Measurements from ENCODE around the gene XXYLT1.

The XXYLT1 gene

GRCh38 chr3:195071916-195072820 is 198.8 kb downstream of the XXYLT1 start:
- H3K9me3 ChIP-seq (ENCODE audit: severe bottlenecking), result no peaks in the 10 kb centered on the region
- no peak overlapping the region for H3K4me3 ChIP-seq (ENCODE audit: low read depth, low read length)
- no peaks in the 10 kb centered on the region for H3K36me3 ChIP-seq
- no peak for DNase-seq
- no peaks in the 10 kb centered on the region for H3K27me3 ChIP-seq (ENCODE audit: insufficient read depth, low read depth, severe bottlenecking)
- no peak for TF ChIP-seq CTCF (IDR thresholded peaks at IDR 0.05; ENCODE audit: low read depth, low read length)
- no peak overlapping the region for H3K27ac ChIP-seq

- no peaks in the 10 kb centered on the region for H3K36me3 ChIP-seq
- H3K27me3 ChIP-seq (ENCODE audit: insufficient read depth, low read depth, severe bottlenecking), result no peaks in the 10 kb centered on the region
- DNase-seq, result no peak
- no peak for TF ChIP-seq CTCF (IDR thresholded peaks at IDR 0.05; ENCODE audit: low read depth, low read length)
- H3K27ac ChIP-seq, result no peak overlapping the region
- no peaks in the 10 kb centered on the region for H3K9me3 ChIP-seq (ENCODE audit: severe bottlenecking)
- no peak overlapping the region for H3K4me3 ChIP-seq (ENCODE audit: low read depth, low read length)
Observed at GRCh38 chr3:195071011-195071728, 199.8 kb downstream of the XXYLT1 start.

- no peak for DNase-seq
- H3K27ac ChIP-seq, result no peak overlapping the region
- no peak for TF ChIP-seq CTCF (IDR thresholded peaks at IDR 0.05; ENCODE audit: low read depth, low read length)
- no peaks in the 10 kb centered on the region for H3K9me3 ChIP-seq (ENCODE audit: severe bottlenecking)
- no peak overlapping the region for H3K4me3 ChIP-seq (ENCODE audit: low read depth, low read length)
- no peaks in the 10 kb centered on the region for H3K36me3 ChIP-seq
- no peaks in the 10 kb centered on the region for H3K27me3 ChIP-seq (ENCODE audit: insufficient read depth, low read depth, severe bottlenecking)
Observed at GRCh38 chr3:195070336-195070735, 200.6 kb downstream of the XXYLT1 start.

- no peaks in the 10 kb centered on the region for H3K27me3 ChIP-seq (ENCODE audit: insufficient read depth, low read depth, severe bottlenecking)
- no peaks in the 10 kb centered on the region for H3K36me3 ChIP-seq
- no peak for DNase-seq
- H3K27ac ChIP-seq, result no peak overlapping the region
- no peak for TF ChIP-seq CTCF (IDR thresholded peaks at IDR 0.05; ENCODE audit: low read depth, low read length)
- no peak overlapping the region for H3K4me3 ChIP-seq (ENCODE audit: low read depth, low read length)
- H3K9me3 ChIP-seq (ENCODE audit: severe bottlenecking), result no peaks in the 10 kb centered on the region
Observed at GRCh38 chr3:195069501-195070251, 201.3 kb downstream of the XXYLT1 start.

GRCh38 chr3:195068084-195069080 is 202.6 kb downstream of the XXYLT1 start:
- no peak for DNase-seq

More at GRCh38 chr3:195068084-195069080, 202.6 kb downstream of the XXYLT1 start:
- no peaks in the 10 kb centered on the region for H3K9me3 ChIP-seq (ENCODE audit: severe bottlenecking)
- no peak overlapping the region for H3K27ac ChIP-seq
- no peaks in the 10 kb centered on the region for H3K36me3 ChIP-seq
- no peak for TF ChIP-seq CTCF (IDR thresholded peaks at IDR 0.05; ENCODE audit: low read depth, low read length)
- H3K27me3 ChIP-seq (ENCODE audit: insufficient read depth, low read depth, severe bottlenecking), result no peaks in the 10 kb centered on the region
- no peak overlapping the region for H3K4me3 ChIP-seq (ENCODE audit: low read depth, low read length)
